ENCODE results near the gene LRP1B.

Gene LRP1B

GRCh38 chr2:141887363-141887762, 243.5 kb downstream of the LRP1B start:
- Histone ChIP-seq H3K9me3 (ENCODE audit: low read length) (no peaks in the 10 kb centered on the region), H3K4me3 (ENCODE audit: low read depth, low read length, poor library complexity, severe bottlenecking) (no peak overlapping the region), H3K4me2 (ENCODE audit: low read length) (no peak overlapping the region), H2AFZ (ENCODE audit: low read length) (no peak overlapping the region), H3K4me1 (ENCODE audit: insufficient read depth, low read length, severe bottlenecking) (no peaks in the 10 kb centered on the region), H3K9ac (ENCODE audit: low read length) (no peak overlapping the region), H3K36me3 (ENCODE audit: insufficient read depth, low read length) (no peaks in the 10 kb centered on the region), H3K27ac (ENCODE audit: low read depth, low read length, poor library complexity, severe bottlenecking) (no peak overlapping the region), H3F3A (ENCODE audit: insufficient read depth, low read length) (no peaks in the 10 kb centered on the region), H3K79me2 (ENCODE audit: insufficient read depth, low read length) (no peaks in the 10 kb centered on the region), H3K27me3 (ENCODE audit: insufficient read depth, low read length) (no peaks in the 10 kb centered on the region), H4K20me1 (ENCODE audit: insufficient read depth, low read length) (no peaks in the 10 kb centered on the region), H3K9me2 (ENCODE audit: low read depth, low read length) (no peaks in the 10 kb centered on the region)
- TF ChIP-seq EZH2 (IDR thresholded peaks at IDR 0.05; ENCODE audit: borderline replicate concordance, low read length) (no peak), CTCF (IDR thresholded peaks at IDR 0.05; ENCODE audit: low read length) (no peak)

- no peaks in the 10 kb centered on the region for H3K4me1 ChIP-seq (ENCODE audit: insufficient read depth, low read length, severe bottlenecking)
- H3K79me2 ChIP-seq (ENCODE audit: insufficient read depth, low read length): no peaks in the 10 kb centered on the region
- H3F3A ChIP-seq (ENCODE audit: insufficient read depth, low read length): no peaks in the 10 kb centered on the region
- H3K9me3 ChIP-seq (ENCODE audit: low read length): no peaks in the 10 kb centered on the region
- no peaks in the 10 kb centered on the region for H4K20me1 ChIP-seq (ENCODE audit: insufficient read depth, low read length)
- H3K4me3 ChIP-seq (ENCODE audit: low read depth, low read length, poor library complexity, severe bottlenecking): no peak overlapping the region
- H3K27ac ChIP-seq (ENCODE audit: low read depth, low read length, poor library complexity, severe bottlenecking): no peak overlapping the region
- no peak overlapping the region for H3K9ac ChIP-seq (ENCODE audit: low read length)
- no peaks in the 10 kb centered on the region for H3K27me3 ChIP-seq (ENCODE audit: insufficient read depth, low read length)
- H3K36me3 ChIP-seq (ENCODE audit: insufficient read depth, low read length): no peaks in the 10 kb centered on the region
- H3K9me2 ChIP-seq (ENCODE audit: low read depth, low read length): no peaks in the 10 kb centered on the region
- no peak overlapping the region for H3K4me2 ChIP-seq (ENCODE audit: low read length)
- no peak overlapping the region for H2AFZ ChIP-seq (ENCODE audit: low read length)
- TF ChIP-seq EZH2 (IDR thresholded peaks at IDR 0.05; ENCODE audit: borderline replicate concordance, low read length) (no peak), CTCF (IDR thresholded peaks at IDR 0.05; ENCODE audit: low read length) (no peak)
These were observed 252.8 kb downstream of the LRP1B start for GRCh38 chr2:141878016-141878415.

- Histone ChIP-seq H3K27ac (ENCODE audit: low read depth, low read length, poor library complexity, severe bottlenecking) (no peak overlapping the region), H3K9ac (ENCODE audit: low read length) (no peak overlapping the region), H3K36me3 (ENCODE audit: insufficient read depth, low read length) (no peaks in the 10 kb centered on the region), H2AFZ (ENCODE audit: low read length) (no peak overlapping the region), H3K9me2 (ENCODE audit: low read depth, low read length) (no peaks in the 10 kb centered on the region), H3K4me2 (ENCODE audit: low read length) (no peak overlapping the region), H3K4me3 (ENCODE audit: low read depth, low read length, poor library complexity, severe bottlenecking) (no peak overlapping the region), H3F3A (ENCODE audit: insufficient read depth, low read length) (no peaks in the 10 kb centered on the region), H3K9me3 (ENCODE audit: low read length) (no peaks in the 10 kb centered on the region), H4K20me1 (ENCODE audit: insufficient read depth, low read length) (no peaks in the 10 kb centered on the region), H3K27me3 (ENCODE audit: insufficient read depth, low read length) (no peaks in the 10 kb centered on the region), H3K4me1 (ENCODE audit: insufficient read depth, low read length, severe bottlenecking) (no peaks in the 10 kb centered on the region), H3K79me2 (ENCODE audit: insufficient read depth, low read length) (no peaks in the 10 kb centered on the region)
- TF ChIP-seq EZH2 (IDR thresholded peaks at IDR 0.05; ENCODE audit: borderline replicate concordance, low read length) (no peak), CTCF (IDR thresholded peaks at IDR 0.05; ENCODE audit: low read length) (no peak)
These were observed 258.7 kb downstream of the LRP1B start for GRCh38 chr2:141871913-141872634.
